ENCODE data around the gene LIPN. TPM values are rescaled to one million over a fixed set of nuclear protein-coding genes. Genes with fewer than 3 reads are reported as not detected.

LIPN gene
- total RNA-seq, 1 experiment from 2014 or later = not detected

- Histone ChIP-seq H3K27ac (ENCODE audit: low read depth, low read length, poor library complexity, severe bottlenecking) (no peak overlapping the region), H3K4me3 (ENCODE audit: low read depth, low read length, poor library complexity, severe bottlenecking) (no peak overlapping the region), H3K4me1 (ENCODE audit: insufficient read depth, low read length, poor library complexity, severe bottlenecking) (no peaks in the 10 kb centered on the region), H3K9me3 (ENCODE audit: low read depth, low read length, poor library complexity, severe bottlenecking) (no peaks in the 10 kb centered on the region), H3K36me3 (ENCODE audit: insufficient read depth, low read length, poor library complexity, severe bottlenecking) (no peaks in the 10 kb centered on the region), H3K27me3 (replicated peaks; ENCODE audit: insufficient read depth, low read depth, low read length, poor library complexity) (no peaks in the 10 kb centered on the region)
- no TSS peak for BruUV-seq (replicated peaks)
- ChIA-PET POLR2A (ENCODE audit: low non-redundant PET) (no interaction called here), CTCF (interaction anchor here (2.8 kb wide), 1 partner anchor 244 kb away, joined by 8 read pairs; no protein-coding TSS in a partner anchor)
- intact Hi-C loops (cut with micrococcal nuclease; ENCODE audit: unreplicated experiment) = loop anchor here (2.0 kb wide), 1 partner anchor 245 kb away; no protein-coding TSS in a partner anchor
- no peak for TF ChIP-seq CTCF (conservative IDR thresholded peaks at IDR 0.05; ENCODE audit: low read depth, low read length)
- no peak for TF ChIP-seq EZH2 (IDR thresholded peaks at IDR 0.05; ENCODE audit: borderline replicate concordance, low read depth, low read length, poor library complexity, severe bottlenecking)
- DNase-seq (ENCODE audit: low spot score) = no peak
These were observed 49.8 kb downstream of the LIPN start for GRCh38 chr10:88809621-88810020.

GRCh38 chr10:88810196-88810961 lies 50.6 kb downstream of the LIPN start:
- Histone ChIP-seq H3K4me1 (ENCODE audit: insufficient read depth, low read length, poor library complexity, severe bottlenecking) (no peaks in the 10 kb centered on the region), H3K27me3 (replicated peaks; ENCODE audit: insufficient read depth, low read depth, low read length, poor library complexity) (no peaks in the 10 kb centered on the region), H3K36me3 (ENCODE audit: insufficient read depth, low read length, poor library complexity, severe bottlenecking) (no peaks in the 10 kb centered on the region), H3K27ac (ENCODE audit: low read depth, low read length, poor library complexity, severe bottlenecking) (no peak overlapping the region), H3K9me3 (ENCODE audit: low read depth, low read length, poor library complexity, severe bottlenecking) (no peaks in the 10 kb centered on the region), H3K4me3 (ENCODE audit: low read depth, low read length, poor library complexity, severe bottlenecking) (no peak overlapping the region)
- TF ChIP-seq EZH2 (IDR thresholded peaks at IDR 0.05; ENCODE audit: borderline replicate concordance, low read depth, low read length, poor library complexity, severe bottlenecking) (no peak), CTCF (conservative IDR thresholded peaks at IDR 0.05; ENCODE audit: low read depth, low read length) (peak; percentile 91)
- intact Hi-C loops (cut with micrococcal nuclease; ENCODE audit: unreplicated experiment) = loop anchor here (2.0 kb wide), 1 partner anchor 246 kb away; no protein-coding TSS in a partner anchor
- no TSS peak for BruUV-seq (replicated peaks)
- ChIA-PET CTCF (interaction anchor here (0.6 to 2.8 kb wide), 5 partner anchors 52 to 245 kb away, joined by 3 to 8 read pairs (median 4); partner anchors contain the start of gene RNLS), POLR2A (ENCODE audit: low non-redundant PET) (no interaction called here)
- DNase-seq (ENCODE audit: low spot score) = peak; percentile 68

GRCh38 chr10:88813200-88813599 lies 53.4 kb downstream of the LIPN start:
- no peaks in the 10 kb centered on the region for H3K36me3 ChIP-seq (ENCODE audit: insufficient read depth, low read length, poor library complexity, severe bottlenecking)
- no peak for DNase-seq (ENCODE audit: low spot score)
- CTCF ChIA-PET = no interaction called here
- H3K4me1 ChIP-seq (ENCODE audit: insufficient read depth, low read length, poor library complexity, severe bottlenecking) = no peaks in the 10 kb centered on the region
- intact Hi-C loops (cut with micrococcal nuclease; ENCODE audit: unreplicated experiment) = no loop called here
- H3K4me3 ChIP-seq (ENCODE audit: low read depth, low read length, poor library complexity, severe bottlenecking) = no peak overlapping the region
- BruUV-seq (replicated peaks) = no TSS peak
- H3K9me3 ChIP-seq (ENCODE audit: low read depth, low read length, poor library complexity, severe bottlenecking) = no peaks in the 10 kb centered on the region
- no peak overlapping the region for H3K27ac ChIP-seq (ENCODE audit: low read depth, low read length, poor library complexity, severe bottlenecking)
- TF ChIP-seq EZH2 (IDR thresholded peaks at IDR 0.05; ENCODE audit: borderline replicate concordance, low read depth, low read length, poor library complexity, severe bottlenecking) (no peak), CTCF (conservative IDR thresholded peaks at IDR 0.05; ENCODE audit: low read depth, low read length) (no peak)
- H3K27me3 ChIP-seq (replicated peaks; ENCODE audit: insufficient read depth, low read depth, low read length, poor library complexity) = no peaks in the 10 kb centered on the region
- POLR2A ChIA-PET (ENCODE audit: low non-redundant PET) = no interaction called here
